Activated CD8-positive, alpha-beta memory T cell treated with anti-CD3 and anti-CD28 coated beads, Interleukin-2, amount 50 U/mL, for 4 hours (primary cell): Measurements from ENCODE around the gene SLC66A2.

ENCODE experiments used
- DNase-seq: peaks from one replicate; pipeline ENCODE4 v3.0.0-alpha.2; 2020

The SLC66A2 gene

DNA sequence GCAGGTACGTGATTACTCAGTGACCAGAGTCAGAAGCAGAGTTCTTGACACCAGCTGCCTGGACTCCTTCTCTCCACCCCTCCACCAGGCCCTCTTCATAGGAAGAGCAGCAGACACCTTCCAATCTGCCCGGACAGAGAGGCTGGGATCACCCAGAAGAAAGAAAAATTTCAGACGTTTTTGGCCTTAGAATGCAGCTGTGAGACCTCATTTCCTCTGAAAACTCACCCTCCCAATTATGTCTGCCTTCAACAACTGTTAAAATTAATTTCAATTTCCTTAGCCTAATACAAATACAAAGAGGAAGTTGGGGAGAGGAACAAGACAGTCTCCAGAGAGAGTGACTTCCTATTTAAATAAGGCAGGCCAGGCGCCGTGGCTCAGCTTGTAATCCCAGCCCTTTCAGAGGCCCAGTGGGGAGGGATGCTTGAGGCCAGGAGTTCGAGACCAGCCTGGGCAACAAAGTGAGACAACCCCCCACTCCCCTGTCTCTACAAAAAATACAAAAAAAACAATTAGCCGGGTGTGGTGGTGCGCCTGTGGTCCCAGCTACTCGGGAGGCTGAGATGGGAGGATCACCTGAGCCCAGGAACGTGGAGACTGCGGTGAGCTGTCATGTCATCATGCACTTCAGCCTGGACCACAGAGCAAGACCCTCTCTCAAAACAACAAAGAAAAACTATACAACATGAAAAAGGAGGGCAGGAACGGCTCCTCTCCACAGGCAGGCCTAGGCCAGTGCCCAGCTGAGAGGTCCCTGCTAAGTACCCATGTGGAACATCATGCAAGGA, 1.6 kb downstream of the SLC66A2 start:
- DNase-seq: no peak

DNA sequence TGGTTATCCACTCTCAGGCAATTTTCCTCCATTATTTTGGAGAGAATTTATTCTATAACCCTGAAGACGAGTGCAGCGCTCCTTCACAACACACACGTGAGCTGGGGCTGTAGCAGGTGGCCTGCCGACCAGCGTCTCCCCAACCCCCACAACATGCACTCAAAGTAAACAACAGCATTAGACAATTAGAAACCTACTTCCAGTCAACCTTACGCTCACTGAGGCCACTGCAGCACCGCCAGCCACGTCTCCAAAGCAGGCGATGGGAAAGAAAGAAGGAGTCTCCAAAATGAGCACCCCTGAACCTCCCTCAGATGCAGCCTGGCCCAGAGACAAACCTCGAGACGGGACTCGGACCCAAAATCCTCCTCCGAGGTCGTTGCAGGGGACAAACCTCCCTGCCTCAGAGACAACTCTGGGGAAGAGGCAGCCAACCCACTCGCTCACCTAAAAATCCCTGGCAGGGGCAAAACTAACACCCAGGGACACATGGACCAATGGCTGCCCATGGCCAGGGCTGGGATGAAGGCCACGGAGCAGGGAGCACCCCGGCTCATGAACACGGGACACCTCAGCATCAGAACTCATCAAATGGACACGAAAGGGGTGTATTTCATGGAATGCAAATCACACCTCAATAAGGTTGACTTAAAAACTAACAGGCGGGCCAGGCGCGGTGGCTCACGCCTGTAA, 2.6 kb downstream of the SLC66A2 start:
- no peak for DNase-seq

DNA sequence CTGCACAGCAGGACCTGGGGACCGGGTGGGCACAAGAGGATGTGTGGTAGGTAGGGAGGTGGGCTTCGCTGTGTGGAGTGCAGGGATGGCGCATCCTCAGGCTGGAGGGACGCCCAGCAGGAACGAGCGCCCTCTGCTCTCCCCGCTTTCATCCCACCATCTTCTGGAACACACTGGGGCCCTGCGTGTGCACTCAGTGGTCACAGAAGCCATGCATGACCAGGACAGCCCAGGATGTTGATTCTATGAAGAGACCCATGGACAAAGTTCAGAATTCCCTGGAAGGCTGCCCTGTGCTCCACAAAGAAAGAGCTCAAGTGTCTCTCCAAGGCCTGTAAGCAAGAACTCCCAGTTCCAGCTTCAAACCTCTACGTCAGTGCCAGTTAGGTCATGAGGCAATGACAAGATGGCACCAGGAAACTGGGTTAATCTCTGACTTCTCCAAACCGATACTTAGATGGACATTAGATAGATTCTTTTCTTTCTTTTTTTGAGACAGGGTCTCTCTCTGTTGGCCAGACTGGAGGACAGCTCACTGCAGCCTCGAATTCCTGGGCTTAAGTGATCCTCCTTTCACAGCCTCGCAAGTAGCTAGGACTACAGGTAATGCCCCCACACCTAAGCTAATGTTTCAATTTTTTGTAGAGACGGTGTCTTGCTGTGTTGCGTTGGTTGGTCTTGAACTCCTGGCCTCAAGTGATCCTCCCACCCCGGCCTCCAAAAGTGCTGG, 3.4 kb downstream of the SLC66A2 start:
- no peak for DNase-seq

DNA sequence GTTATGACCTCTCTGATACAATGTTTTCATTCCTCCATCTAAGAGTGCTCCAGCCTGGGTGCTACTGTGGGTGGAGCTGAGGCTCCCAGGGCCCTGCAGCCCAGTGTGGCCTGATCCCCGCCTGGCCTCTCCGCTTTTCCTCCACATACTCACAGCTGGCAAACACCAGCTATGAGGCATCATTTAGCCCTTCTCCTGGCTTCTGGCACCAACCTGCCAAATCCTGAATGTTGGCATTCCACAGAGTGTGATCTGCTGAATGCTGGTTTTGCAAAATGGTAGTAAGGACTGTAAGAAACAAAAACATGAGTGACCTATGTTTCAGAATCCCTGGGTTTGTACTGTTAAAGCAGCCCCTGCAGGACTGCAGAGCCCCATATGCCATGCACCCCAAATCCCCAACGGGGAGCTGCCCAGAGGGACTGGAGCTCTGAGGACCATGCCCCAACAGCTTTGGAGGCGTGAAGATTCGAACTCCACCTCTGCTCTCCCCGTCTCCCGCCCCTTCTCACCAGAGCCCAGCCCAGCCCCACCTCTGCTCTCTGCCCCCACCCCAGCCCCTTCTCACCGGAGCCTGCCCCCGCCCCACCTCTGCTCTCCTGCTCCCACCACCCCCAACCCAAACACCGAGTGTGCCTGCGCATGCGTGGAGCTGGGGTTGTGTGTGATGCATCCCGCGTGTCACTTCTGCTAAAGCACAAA, 4.2 kb downstream of the SLC66A2 start:
- no peak for DNase-seq

DNA sequence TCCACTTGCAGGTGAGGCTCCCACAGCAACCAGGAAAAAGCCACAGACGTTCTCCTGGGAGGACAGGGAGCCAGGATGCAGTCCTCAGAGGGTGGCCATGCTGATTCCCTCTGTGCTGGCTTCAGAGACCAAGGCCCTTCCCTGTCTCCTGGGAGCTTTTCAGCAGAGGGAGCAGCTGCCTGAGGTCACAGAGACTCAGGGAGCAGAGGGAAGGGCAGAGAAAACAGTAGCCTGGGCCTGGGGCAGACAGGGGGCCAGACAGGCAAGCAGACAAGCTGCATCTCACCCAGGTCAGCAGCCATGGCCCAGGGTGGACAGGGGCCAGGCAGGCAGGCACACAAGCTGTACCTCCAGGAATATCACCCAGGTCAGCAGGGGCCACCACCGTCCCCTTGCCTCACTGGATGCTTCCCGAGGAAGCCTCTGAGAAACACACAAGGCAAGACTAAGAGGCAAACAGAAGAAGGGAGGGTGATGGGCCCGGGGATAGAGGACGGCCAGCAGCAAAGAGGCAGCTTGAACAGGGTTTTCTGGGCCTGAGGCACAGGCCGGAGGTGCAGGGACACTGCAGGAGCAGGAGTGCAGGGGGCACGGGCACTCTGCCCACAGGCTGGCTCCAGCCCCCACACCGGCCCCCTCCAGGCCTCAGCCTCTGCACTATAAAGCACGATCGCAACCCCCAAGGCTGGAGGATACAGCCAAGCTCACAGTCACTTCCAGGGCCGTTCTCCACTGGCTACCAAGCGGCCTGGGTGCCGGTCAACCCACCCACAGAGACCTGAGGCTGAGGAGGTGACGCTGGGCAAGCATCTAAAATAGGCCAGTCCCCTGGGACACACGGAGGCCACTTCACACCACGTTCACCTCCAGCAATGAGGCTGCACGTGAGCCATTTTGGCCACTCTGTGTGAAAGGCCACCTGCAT, 6.1 kb downstream of the SLC66A2 start:
- no peak for DNase-seq

DNA sequence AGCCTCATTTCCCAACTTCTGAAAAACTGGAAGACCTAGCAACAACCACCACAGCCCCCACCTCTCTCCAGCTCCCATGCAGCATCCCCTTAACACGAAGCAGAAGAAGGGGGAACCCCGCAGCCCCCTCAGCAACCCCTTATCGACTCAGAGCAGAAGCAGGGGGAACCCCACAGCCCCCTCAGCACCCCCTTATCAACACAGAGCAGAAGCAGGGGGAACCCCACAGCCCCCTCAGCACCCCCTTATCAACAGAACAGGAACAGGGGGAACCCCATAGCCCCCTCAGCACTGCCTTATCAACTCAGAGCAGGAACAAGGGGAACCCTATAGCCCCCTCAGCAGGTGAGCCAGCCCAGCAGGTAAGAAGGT, 6.7 kb downstream of the SLC66A2 start:
- DNase-seq: no peak

DNA sequence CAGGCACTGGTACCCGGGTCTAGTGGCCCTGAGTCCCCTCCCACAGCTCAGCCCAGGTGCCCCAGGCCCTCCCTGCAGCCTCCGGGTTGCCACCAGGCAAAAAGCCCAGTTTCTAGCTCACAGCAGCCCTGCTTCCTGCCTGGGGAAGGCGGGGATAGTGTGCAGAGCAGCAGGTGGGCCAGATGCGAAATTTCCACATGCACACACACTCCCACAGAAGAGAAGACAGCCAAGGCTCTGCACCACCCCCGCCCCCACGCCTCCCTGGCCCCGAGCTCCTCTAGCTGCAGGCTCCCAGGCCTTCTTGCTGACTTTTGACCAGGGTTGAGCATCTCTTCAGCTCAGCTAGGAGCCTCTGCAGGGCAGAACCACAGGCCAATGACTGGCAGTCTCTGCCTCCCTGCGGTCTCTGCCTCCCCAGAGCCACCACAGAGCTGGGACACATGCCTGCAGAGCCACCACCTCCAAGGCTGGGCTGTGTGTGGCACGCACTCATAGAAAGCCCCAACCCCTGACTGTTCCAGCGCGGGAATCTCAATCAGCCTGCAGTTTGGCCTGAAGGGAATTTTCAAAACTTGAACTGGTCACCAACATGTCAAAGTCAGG, 7.2 kb downstream of the SLC66A2 start:
- no peak for DNase-seq

DNA sequence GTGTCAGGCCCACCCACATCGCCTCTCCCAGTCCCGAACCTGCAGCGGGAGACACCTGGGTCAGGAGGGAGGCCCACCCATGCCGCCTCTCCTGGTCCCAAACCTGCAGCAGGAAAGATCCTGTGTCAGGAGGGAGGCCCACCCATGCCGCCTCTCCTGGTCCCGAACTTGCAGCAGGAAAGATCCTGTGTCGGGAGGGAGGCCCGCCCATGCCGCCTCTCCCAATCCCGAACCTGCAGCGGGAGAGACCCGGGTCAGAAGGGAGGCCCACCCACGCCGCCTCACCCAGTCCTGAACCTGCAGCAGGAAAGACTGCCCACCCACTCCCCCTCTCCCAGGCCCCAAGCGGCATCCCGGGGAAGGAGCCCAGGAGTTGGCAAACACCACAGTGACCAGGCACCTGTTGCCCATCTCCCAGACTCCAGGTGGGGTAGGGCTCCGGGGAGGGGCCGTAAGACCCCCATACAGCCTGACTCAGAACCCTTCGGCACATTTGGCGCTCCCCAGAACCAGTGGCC, 7.8 kb downstream of the SLC66A2 start:
- no peak for DNase-seq

DNA sequence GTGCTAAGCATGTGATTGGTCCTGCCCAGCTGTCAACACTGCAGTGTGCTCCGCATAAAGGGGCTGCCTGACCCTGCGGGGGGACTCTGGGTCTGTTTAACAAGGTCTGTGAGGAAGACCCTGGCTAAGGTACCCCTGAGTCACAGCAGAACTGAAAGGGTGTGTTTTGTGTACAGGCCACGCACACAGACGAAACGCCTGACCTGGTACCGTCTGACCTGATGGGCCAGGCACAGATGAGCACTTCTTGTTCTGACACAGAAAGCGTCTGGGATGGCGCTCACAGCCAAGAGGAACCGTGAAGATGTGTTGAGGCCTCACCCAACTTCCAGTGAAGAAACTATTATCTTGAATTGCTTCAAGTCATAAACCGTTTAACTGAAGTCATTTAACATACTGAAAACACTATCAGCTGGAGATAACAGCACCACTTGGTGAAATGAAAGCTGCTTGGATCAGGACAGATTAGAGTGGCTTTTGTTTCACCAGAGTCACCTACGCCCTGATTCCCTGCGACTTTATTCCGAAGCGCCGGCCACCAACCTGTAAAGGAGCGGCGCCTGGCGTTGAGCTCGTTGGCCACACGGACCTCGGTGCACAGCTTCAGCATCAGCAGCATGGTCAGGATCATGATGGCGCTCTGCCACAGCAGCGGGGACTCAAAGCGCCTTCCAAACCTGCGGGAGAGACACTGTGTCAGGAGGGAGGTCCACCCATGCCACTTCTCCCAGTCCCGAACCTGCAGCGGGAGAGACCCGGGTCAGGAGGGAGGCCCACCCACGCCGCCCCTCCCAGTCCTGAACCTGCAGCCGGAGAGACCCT, 8.5 kb downstream of the SLC66A2 start:
- DNase-seq: no peak

DNA sequence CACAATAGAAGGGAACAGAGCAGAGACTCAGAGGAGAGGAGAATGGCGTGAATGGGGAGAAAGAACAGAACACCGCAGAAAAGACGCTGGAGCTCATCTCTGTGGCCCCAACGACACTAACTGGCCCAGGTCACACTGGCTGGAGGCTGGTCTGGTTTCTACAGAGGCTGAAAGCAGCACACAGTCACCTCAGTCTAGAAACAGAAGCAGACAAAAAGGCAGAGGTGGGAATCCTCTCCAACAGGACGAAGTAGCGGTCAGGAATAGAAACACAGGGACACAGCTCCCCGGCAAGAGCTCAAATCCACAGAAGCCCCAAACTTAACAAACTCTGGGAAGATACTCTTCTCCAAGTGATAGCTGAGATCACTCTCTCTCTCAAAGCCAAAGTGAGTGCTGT, 9.2 kb downstream of the SLC66A2 start:
- no peak for DNase-seq

DNA sequence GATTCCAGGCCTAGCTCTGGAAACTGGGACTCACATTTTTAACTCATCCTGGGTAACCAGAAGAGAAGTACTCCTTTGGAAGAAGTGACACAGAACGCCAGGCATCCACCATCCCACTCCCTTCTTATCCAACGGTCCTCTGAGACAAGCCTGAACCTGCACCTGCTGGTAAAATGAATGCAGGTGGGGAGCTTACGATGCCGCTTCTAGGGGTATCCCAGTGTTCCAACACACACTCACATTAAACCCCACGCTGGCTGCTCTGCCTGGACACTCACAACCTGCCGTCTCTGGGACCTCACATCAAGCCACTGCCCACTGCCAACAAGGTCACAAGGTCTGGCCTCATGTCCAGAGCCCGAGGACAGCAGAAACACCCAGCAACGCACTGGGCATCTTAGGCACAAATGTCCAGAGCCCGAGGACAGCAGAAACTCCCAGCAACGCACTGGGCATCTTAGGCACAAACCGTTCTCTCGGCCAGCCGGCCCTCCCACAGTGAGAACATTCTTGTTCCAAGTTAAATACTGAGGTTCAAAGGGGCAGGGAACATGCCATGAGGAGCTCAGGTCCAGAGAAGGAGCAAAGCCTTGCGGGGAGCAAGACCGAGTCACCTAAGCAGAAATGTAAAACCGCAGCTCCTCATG, 9.9 kb downstream of the SLC66A2 start:
- DNase-seq: no peak

DNA sequence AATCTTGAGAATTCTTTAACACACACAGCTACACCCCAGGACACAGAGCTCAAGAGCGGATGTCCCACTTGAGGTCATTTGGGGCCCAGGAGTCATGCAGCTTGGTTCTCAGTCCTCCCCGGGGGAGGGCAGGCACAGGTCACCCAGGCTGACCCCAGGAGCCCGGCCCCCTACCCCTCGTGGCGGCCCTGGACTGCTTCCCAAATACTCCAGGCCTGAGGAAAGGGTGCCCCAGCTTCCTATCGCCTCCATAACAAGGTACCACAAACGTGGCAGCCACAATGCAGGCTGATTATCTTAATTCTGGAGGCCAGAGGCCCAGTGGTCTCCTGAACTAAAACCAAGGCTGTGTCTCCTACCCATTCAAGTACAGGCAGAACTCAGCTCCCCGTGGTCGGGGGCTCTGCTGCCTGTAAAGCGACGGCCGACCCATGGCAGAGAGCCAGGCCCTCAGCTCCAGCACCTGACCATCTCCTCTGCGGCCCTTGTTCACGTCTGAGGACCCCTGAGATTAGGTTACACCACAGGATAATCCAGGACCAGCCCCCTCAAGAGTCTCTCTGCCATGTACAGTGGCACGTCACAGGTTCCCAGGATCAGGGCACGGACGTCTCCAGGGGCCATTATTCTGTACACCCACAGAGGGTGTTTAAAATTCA, 10.5 kb downstream of the SLC66A2 start:
- DNase-seq: no peak

DNA sequence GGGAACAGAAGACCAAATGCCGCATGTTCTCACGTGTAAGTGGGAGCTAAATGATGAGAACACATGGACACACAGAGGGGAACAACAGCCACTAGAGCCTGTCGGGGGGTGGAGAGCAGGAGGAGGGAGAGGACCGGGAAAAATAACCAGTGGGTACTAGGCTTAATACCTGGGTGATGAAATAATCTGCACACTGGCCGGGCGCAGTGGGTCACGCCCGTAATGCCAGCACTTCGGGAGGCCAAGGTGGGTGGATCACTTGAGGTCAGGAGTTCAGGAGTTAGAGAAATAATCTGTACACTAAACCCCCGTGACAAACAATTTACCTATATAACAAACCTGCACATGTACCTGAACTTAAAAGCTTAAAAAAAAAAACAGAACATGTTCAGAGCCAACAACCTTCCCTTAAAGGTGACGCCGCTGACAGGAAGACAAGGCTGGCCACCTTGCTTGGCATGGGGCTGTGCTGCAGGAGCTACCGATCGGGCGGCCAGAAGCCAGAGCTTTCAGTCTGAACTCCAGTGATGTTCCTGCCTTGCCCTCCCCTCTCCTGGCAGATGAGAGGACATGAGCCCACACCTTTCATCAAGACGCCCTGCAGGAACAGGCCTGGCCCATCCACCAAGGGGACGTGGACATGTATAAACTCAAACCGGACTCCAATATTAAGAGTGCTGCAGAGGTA, 11.2 kb downstream of the SLC66A2 start:
- DNase-seq: no peak

DNA sequence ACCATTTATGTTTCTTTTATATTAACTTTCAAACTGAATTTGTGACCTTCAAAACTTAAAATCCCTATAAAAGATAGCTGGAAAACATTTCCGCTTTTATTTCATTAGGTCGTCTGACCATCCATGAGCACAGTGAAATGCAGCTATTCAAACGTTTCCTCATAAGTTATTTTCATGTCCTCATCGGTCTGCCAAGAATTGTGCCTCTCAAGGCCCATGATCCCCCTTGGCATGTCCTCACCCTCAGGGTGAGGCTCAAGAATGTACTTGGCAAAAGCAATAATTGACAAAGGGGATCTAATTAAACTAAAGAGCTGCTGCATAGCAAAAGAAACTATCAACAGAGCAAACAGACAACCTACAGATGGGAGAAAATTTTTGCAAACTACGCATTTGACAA, 12.4 kb downstream of the SLC66A2 start:
- DNase-seq: no peak

DNA sequence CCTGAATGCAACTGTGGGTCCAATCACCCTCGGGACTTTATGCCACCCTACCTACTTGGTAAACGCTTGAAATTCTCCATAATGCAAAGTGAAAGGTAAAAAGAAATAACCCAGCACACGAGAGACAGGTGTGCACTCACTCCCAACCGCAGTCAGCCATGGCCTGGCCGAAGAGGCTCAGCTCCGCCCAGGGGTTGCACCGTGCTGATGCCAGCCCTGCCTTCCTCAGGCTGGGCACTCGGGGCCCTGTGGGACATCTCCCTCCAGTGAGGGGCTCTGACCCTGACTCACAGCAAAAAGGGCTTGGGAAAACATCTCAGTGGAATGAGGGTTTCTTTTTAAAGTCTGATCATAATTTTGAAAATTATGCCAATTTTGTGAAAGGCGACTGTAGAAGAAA, 13.3 kb downstream of the SLC66A2 start:
- DNase-seq: no peak

DNA sequence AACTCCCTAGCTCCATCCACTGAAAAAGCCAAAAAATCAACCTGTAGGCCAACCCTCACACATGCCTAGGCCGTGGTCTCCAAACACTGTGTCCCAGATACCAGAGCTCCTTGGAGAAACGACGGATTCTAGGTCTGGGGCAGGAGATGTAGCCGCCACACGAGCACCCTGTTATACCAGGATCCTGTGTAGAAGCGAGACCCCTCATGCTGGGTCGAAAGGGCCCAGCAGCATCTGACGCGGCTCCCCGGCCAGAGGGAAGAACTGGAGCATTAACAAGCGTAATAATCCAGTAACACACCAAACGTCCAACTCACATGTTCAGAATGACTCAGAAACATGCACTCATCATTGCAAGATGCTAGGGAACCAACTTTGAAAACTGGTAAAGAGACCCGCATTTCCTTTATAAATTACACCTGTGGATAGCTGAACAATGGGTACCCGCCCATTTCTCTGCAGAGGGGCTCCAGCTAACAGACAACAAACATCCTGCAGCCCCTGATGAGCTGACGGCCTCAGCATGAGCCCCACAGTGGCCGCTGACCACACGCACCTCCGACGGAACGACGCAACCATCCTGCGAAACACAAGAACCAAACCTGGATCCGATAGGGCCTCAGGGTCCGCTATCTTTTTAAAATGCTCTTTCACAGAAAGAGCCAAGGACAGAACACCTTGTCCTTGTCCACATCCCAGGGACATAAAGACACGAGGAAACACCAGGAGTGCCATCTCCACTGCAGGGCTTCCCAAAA, 14.2 kb downstream of the SLC66A2 start:
- DNase-seq: no peak

DNA sequence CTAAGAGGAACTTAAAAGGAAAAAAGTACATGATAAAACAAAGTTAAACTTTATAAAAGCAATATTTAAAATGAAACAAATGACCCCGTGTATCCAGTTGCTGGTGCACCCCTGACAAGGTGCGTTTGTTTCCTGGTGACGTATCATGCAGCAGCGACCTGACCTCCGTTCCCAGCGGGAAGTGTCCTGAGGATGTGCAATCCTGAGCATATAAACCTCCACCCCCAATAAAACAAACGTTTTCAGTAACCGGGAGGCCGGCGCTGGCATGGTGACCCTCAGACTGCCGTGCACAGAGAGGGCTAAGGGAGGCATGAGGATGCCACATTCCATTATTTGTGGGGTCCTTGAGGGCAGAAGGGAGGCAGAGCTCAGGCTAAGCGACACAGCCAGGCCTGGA, 14.8 kb downstream of the SLC66A2 start:
- DNase-seq: no peak

DNA sequence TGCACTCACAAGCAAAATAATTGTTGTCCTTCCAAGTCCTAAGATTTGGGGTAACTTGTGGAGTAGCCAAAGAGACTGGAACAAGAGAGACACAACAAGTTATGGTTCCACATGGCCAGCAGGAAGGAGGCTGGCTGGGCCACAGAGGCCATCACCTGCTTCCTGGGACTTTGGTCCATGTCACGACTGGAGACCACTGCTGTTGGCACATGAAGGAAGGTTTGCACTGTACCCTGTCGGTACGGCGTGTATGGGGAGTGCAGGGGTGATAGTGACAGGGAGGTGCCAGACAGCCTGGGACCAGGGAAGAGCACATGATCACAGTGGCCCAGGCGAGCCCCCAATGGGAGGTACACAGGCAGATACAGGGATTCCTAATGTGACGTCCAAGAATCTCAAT, 15.5 kb downstream of the SLC66A2 start:
- DNase-seq: no peak
